T-helper 1 cell treated with Interleukin-12 subunit alpha and Interleukin-12 subunit beta and Interleukin-4 antibody, amounts not matched to agents 30 μg/mL and 1 μg/mL, for 36 hours (primary cell): ENCODE measurements around the gene LRRC57.
"Not testable (repeated sequence)": the region's sequence is repeated elsewhere in the genome, so short reads cannot be mapped to it uniquely, and the experiment has no call there.

Source experiments
- H3K27ac Mint-ChIP-seq: one replicate; pipeline ENCODE4 v1.8.0; 2021; ENCODE audit warnings: mild to moderate bottlenecking, mixed read lengths
- H3K27me3 Mint-ChIP-seq: one replicate; pipeline ENCODE4 v1.8.0; 2021; ENCODE audit warnings: low read depth, mixed read lengths
- H3K36me3 Mint-ChIP-seq: one replicate; pipeline ENCODE4 v1.8.0; 2021; ENCODE audit warnings: low read depth, mixed read lengths
- H3K4me1 Mint-ChIP-seq: one replicate; pipeline ENCODE4 v1.8.0; 2021; ENCODE audit warnings: low read depth, mixed read lengths
- H3K4me3 Mint-ChIP-seq: one replicate; pipeline ENCODE4 v1.8.0; 2021; ENCODE audit warnings: mild to moderate bottlenecking, moderate library complexity, mixed read lengths
- H3K9me3 Mint-ChIP-seq: one replicate; pipeline ENCODE4 v1.8.0; 2021; ENCODE audit warnings: mixed read lengths

Gene LRRC57

DNA sequence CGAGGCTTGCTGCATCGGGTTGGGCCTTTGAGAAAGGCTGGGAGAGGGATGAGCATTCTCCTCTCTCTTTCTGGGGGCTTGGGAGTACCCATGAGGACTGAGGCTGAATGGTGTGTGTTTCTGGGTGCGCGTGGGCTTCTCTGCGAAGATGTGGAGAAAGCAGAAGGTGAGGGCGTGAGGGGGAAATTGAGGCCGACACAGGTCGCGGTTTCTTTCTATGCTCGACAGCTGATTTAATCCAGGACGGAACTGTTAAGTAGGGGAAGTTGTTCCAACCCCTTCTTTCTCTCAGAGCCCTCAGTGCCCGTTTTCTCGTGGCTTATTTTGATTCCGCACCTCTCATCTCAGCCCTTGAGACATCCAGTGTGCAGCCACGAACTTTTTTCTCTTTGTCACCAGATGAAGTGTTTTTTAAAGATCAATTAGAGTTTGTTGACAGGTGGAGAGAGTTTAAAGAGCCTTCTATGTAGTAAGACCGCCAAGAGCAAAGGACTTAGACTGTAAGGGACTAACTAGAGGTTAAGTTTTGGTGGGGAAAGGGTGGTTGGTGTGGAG is 27.5 kb upstream of the LRRC57 start:
- Mint-ChIP-seq H3K4me3 (peak overlapping the region; percentile 88), H3K27ac (peak overlapping the region; percentile 74), H3K36me3 (peaks cover 6% of the 10 kb centered on the region), H3K9me3 (no peaks in the 10 kb centered on the region), H3K27me3 (peaks cover 33% of the 10 kb centered on the region), H3K4me1 (peaks cover 31% of the 10 kb centered on the region)

DNA sequence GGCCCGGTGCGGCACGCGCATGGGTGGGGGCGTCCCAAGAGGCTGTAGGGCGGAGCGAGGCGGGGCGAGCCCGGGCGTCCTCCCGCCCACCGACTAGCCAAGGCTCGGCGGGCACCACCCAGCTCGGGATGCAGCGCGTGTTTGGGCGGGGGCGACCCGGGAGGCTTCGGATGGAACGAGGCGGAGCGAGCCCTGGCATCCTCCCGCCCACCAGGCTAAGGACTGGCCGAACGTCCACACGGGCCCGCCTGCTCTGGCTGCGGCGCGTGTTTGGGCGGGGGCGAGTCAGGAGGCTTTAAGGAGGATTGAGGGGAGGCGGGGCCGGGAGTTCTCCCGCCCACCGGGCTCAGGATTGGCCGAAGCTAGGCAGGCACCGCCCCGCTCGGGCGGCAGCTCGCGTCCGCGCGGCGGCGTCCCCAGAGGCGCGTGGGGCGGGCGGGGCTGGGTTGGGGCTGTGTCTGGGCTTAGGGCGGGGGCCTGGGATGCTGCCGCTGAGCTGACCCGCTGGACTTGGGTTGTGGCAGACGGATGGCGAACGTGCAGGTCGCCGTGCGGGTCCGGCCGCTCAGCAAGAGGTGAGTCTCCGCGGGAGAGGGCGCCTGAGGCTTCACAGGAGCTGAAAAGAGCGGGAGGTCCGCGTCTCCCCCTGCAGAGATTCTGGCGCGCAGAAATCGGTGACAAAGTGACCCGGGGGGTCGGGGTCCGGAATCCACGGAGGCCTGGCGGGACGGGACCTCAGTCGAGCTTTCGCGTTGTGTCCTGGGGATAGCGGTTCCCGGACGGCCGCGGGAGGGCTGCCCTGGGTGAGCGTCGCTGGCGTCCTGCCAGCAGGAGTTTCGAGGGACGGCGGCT is 26.8 kb upstream of the LRRC57 start, which contains the start of gene STARD9:
Gene STARD9, plus strand, starts transcription at position 419 of the 852 bp plus-strand sequence. Its CDS starts 110 bp downstream, at position 529.
- peak within 1 kb of the TSS; percentile 75 for H3K27ac Mint-ChIP-seq
- H3K9me3 Mint-ChIP-seq: no peaks in the 10 kb centered on the region
- peaks cover 26% of the 10 kb centered on the region for H3K4me1 Mint-ChIP-seq
- peaks cover 30% of the 10 kb centered on the region for H3K27me3 Mint-ChIP-seq
- H3K36me3 Mint-ChIP-seq: peaks cover 6% of the 10 kb centered on the region
- H3K4me3 Mint-ChIP-seq: peak within 1 kb of the TSS; percentile 88

DNA sequence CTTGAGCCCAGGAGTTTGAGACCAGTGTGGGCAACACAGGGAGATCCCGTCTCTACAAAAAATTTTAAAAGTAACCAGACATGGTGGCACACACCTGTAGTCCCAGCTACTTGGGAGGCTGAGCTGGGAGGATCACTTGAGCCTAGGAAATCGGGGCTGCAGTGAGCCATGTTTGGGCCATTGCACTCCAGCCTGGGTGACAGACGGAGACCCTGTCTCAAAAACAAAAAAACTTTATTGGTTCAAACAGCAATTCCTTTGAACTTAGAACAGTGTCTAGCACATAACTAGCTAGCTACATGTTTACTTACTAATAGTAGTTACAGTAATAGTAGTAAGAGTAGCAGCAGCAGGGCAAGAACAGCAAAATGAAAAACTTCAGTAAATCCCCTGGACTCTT is 10.1 kb upstream of the LRRC57 start:
- H3K9me3 Mint-ChIP-seq: no peaks in the 10 kb centered on the region
- no peaks in the 10 kb centered on the region for H3K27me3 Mint-ChIP-seq
- peaks cover 14% of the 10 kb centered on the region for H3K36me3 Mint-ChIP-seq
- no peak overlapping the region for H3K27ac Mint-ChIP-seq
- peaks cover 4% of the 10 kb centered on the region for H3K4me1 Mint-ChIP-seq
- no peak overlapping the region for H3K4me3 Mint-ChIP-seq

DNA sequence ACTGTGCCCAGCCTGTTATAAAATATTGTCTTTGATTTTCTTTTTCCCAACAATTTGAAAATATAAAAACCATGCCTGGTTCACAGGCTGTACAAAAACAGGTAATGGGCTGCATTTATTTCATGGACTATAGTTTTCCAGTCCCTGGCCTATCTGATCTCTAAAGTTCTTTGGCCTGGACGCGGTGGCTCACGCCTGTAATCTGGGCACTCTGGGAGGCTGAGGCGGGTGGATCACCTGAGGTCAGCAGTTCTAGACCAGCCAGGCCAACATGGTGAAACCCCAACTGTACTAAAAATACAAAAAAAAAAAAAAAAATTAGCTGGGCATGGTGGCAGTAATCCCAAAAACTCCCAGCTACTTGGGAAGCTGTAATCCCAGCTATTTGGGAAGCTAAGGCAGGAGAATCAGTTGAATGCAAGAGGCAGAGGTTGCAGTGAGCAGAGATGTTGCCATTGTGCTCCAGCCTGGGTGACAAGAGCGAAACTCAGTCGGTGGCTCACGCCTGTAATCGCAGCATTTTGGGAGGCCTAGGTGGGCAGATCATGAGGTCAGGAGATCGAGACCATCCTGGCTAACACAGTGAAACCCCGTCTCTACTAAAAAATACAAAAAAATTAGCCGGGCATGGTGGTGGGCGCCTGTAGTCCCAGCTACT is 8.1 kb upstream of the LRRC57 start:
- not testable (repeated sequence) for H3K9me3 Mint-ChIP-seq, H3K27me3 Mint-ChIP-seq, H3K27ac Mint-ChIP-seq, H3K4me3 Mint-ChIP-seq
- Mint-ChIP-seq H3K4me1 (peaks cover 14% of the 10 kb centered on the region), H3K36me3 (peaks cover 18% of the 10 kb centered on the region)

DNA sequence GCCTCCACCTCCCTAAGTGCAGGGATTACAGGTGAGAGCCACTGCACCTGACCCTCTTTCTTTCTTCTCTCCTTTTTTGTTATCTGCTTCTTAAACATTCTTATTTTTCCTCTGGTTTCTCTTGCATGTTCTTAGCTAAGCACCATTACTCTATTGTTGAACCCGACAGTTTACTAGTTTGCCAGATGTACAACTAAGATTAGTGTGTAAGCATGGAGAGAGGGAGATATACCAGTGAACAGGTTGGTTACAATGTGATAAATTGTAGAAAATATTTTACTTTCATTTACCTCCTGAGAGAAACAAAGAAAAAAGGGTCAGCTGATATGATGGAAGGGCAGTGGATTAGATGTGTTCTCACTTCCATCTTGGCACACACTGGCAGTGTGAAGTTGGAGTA is 5.0 kb upstream of the LRRC57 start:
- Mint-ChIP-seq H3K4me1 (peaks cover 25% of the 10 kb centered on the region), H3K9me3 (no peaks in the 10 kb centered on the region), H3K27me3 (no peaks in the 10 kb centered on the region), H3K4me3 (no peak overlapping the region), H3K27ac (no peak overlapping the region), H3K36me3 (peaks cover 5% of the 10 kb centered on the region)

DNA sequence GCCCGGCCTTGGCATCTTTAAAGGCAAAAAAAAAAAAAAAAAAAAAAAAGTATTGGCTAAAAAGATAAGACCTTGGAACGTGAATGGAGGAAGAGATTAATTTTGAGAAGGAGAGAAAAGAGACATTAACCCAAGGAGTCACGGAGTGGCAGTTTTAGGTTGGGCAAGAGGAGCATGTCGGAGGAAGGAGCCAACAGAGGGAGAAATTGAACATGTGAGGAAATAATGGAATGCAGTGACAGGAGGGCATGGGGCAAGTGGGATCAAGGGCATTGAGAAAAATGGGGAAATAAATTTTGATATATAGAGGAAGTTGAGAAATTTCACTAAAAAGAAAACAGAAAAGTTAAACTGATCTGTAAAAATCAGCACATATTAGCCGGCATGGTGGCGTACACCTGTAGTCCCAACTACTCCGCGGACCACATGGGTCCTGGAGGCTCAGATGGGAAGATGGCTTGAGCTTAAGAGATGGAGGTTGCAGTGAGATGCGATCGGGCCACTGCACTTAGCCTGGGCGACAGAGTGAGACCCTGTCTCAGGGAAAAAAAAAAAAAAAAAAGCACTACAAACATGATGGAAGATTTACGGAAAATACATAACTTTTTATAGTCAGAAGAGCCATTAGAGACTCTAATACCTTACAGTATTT is 1.3 kb upstream of the LRRC57 start:
- Mint-ChIP-seq H3K4me3 (peak overlapping the region; percentile 93), H3K4me1 (peaks cover 48% of the 10 kb centered on the region), H3K9me3 (no peaks in the 10 kb centered on the region), H3K27me3 (no peaks in the 10 kb centered on the region), H3K27ac (peak overlapping the region; percentile 71), H3K36me3 (peaks cover 20% of the 10 kb centered on the region)

DNA sequence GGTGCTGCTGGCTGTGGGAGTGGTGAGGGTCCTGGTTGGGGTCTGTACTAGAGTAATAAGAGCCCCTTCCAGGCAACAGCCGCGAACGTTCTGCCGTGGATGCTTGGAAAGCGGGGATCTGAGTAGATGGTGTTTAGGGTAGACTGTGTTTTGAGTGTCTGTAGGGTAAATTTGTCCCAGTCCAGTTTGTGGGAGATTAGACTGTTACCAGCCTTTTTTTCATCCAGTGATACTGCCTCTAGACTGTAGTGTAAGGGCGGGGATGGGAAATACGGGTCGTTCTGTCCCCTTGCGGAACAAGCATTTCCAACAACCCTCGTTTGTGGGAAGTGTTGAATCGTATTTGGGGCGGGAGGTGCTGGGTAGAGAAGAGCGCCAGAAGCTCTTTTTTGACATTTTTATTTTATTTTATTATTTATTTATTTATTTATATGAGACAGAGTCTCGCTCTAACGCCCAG is 469 bp upstream of the LRRC57 start:
- H3K27me3 Mint-ChIP-seq: no peaks in the 10 kb centered on the region
- peak overlapping the region; percentile 93 for H3K4me3 Mint-ChIP-seq
- peaks cover 47% of the 10 kb centered on the region for H3K4me1 Mint-ChIP-seq
- no peaks in the 10 kb centered on the region for H3K9me3 Mint-ChIP-seq
- H3K27ac Mint-ChIP-seq: peak overlapping the region; percentile 96
- H3K36me3 Mint-ChIP-seq: peaks cover 25% of the 10 kb centered on the region

DNA sequence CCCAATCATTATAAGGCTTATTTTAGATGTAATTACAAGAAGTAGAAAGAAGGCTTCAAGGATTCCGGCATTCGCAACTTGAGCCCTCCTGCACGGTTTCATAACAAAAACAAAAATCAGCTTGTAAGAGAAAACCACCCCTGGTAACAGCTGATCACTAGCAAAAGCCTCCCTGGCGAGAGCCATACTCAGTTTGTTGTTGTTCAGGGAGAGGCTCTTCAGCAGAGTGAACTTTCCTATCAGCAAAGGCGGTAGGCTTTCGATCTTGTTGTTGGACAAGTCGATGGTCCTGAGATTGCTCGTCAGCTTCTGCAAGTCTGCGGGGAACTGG is 710 bp downstream of the LRRC57 start:
- Mint-ChIP-seq H3K27ac (peak overlapping the region; percentile 96), H3K4me1 (peaks cover 42% of the 10 kb centered on the region), H3K36me3 (peaks cover 25% of the 10 kb centered on the region), H3K4me3 (peak overlapping the region; percentile 93), H3K27me3 (no peaks in the 10 kb centered on the region), H3K9me3 (no peaks in the 10 kb centered on the region)

DNA sequence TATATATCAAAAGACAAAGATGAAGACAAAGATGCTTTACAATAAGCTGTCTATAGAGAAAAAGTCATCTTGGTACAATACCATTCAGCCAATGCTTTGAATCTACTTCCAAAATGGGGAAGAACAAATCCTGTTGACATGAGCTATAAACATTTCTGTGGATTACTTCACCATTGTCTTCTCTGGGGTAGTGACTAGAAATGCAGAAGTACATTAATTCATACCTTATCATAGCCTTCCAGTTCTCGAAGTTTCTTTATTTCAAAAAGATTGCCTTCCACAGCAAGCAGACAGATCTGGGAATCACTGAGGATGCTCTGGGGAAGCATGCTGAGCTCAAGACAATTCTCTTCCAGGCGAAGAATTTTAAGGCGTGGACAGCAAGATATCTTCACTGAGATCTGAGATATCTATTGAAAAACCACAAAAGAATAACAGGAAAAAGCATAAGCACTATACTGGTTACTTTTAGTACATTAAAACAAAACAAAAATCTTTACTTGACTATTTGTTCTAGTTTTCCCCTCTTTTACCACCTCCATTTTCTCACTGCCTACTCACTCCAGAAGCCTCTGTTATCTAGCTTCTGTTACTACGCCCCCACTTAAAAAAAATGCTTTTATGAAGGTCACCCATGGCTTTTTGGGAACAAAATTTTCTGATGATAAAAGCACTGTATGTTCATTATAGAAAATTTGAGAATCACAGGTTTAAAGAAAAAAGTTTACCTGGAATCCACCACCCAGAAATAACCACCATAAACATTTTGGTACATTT is 3.6 kb downstream of the LRRC57 start:
- H3K27me3 Mint-ChIP-seq: no peaks in the 10 kb centered on the region
- peaks cover 25% of the 10 kb centered on the region for H3K36me3 Mint-ChIP-seq
- H3K4me3 Mint-ChIP-seq: no peak overlapping the region
- H3K9me3 Mint-ChIP-seq: no peaks in the 10 kb centered on the region
- no peak overlapping the region for H3K27ac Mint-ChIP-seq
- peaks cover 31% of the 10 kb centered on the region for H3K4me1 Mint-ChIP-seq

DNA sequence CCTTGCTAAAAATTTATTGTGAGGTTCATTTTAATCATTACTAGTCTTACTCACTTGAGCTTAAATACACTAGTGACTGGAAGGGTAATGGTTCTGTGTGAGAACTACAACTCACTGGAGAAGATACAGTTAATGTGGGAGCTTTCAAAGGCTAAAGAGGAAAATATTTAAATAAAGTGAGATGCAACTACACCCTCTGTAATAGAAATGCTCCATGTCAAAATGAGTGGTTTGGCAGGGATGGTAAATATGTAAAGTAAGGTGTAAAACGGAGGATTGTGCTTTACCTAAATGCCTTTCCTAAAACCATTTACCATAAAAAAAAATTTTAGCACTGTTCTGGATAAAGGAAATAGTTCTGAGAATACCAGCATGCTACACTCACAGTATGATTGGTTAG is 15.3 kb downstream of the LRRC57 start:
- no peaks in the 10 kb centered on the region for H3K27me3 Mint-ChIP-seq
- H3K36me3 Mint-ChIP-seq: peaks cover 29% of the 10 kb centered on the region
- H3K4me1 Mint-ChIP-seq: peaks cover 5% of the 10 kb centered on the region
- no peak overlapping the region for H3K4me3 Mint-ChIP-seq
- H3K27ac Mint-ChIP-seq: peak overlapping the region; percentile 15
- no peaks in the 10 kb centered on the region for H3K9me3 Mint-ChIP-seq

DNA sequence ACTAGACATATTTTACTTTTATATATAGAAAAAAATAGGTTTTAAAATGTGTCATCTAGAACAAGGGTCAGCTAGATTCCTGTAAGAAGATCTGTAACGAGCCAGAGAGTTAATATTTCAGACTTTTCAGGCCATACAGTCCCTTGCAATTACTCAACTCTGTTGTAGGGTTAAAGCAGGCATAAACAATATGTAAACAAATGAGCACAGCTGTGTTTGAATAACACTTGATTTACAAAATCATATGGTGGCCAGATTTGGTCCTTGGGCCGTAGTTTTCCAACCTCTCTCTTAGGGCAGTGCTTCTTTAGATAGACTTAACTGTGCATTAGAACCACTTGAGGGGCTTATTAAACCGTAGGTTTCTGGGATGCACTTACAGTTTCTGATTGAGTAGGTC is 19.6 kb downstream of the LRRC57 start:
- Mint-ChIP-seq H3K9me3 (no peaks in the 10 kb centered on the region), H3K4me1 (peaks cover 4% of the 10 kb centered on the region), H3K27ac (no peak overlapping the region), H3K27me3 (no peaks in the 10 kb centered on the region), H3K4me3 (no peak overlapping the region), H3K36me3 (peaks cover 24% of the 10 kb centered on the region)

DNA sequence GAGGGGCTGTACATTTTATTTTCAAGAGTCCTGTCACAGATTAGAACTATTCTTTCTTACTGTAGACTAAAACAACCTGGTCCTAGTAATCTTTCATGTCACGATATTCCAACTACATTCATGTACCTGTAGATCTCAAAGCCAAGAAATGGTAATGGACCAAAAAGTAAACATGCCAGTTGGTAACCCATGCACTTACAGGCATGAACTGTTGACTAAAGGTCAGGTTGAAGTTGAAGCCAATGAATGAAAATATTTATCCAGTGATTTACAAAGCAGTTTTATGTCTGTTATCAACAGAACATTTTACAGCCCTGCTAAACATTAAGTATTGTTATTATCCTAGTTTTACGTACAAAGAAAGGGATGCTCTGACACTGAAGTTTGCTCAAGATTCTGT is 25.3 kb downstream of the LRRC57 start:
- Mint-ChIP-seq H3K27me3 (no peaks in the 10 kb centered on the region), H3K27ac (no peak overlapping the region), H3K9me3 (no peaks in the 10 kb centered on the region), H3K4me3 (no peak overlapping the region), H3K4me1 (peaks cover 3% of the 10 kb centered on the region), H3K36me3 (peaks cover 17% of the 10 kb centered on the region)

DNA sequence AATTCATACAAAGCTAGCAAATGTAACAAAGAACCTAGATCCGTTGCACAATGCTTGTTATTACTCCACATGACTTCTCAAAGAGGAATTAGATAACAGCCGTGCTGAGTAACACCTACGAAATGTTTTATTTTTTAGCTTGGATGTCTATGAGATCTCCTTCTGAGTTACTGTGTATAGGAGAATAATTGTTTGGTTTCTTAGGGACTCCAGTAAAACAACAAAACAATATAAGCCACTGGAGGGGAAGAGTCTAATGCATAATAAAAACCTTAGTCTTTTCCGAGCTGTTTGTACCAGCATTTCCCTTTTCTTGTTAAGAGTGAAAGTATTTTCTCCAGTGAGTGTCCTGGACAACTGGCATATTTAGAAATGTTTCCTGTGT is 37.6 kb downstream of the LRRC57 start:
- Mint-ChIP-seq H3K4me3 (no peak overlapping the region), H3K4me1 (peaks cover 4% of the 10 kb centered on the region), H3K9me3 (no peaks in the 10 kb centered on the region), H3K27ac (no peak overlapping the region), H3K27me3 (no peaks in the 10 kb centered on the region), H3K36me3 (peaks cover 19% of the 10 kb centered on the region)
